Measurements from ENCODE around the gene ZNF280D.

Gene ZNF280D

GRCh38 chr15:56767315-56767714 is 34.0 kb upstream of the ZNF280D start:
- no peak for DNase-seq (ENCODE audit: low read depth)
- no peak for TF ChIP-seq MAX (IDR thresholded peaks at IDR 0.05; ENCODE audit: low read depth, low read length)
- TF ChIP-seq CTCF (IDR thresholded peaks at IDR 0.05; ENCODE audit: low read depth, low read length): no peak
- no peak for TF ChIP-seq MYC (IDR thresholded peaks at IDR 0.05; ENCODE audit: low read depth, low read length)
- no peak for TF ChIP-seq POLR2A (IDR thresholded peaks at IDR 0.05; ENCODE audit: extremely low read depth, insufficient read length)
- H3K4me3 ChIP-seq (ENCODE audit: low read depth, low read length): no peak overlapping the region

- no peak for DNase-seq (ENCODE audit: low read depth)
- no peak overlapping the region for H3K4me3 ChIP-seq (ENCODE audit: low read depth, low read length)
- TF ChIP-seq MAX (IDR thresholded peaks at IDR 0.05; ENCODE audit: low read depth, low read length) (no peak), MYC (IDR thresholded peaks at IDR 0.05; ENCODE audit: low read depth, low read length) (no peak), POLR2A (IDR thresholded peaks at IDR 0.05; ENCODE audit: extremely low read depth, insufficient read length) (no peak), CTCF (IDR thresholded peaks at IDR 0.05; ENCODE audit: low read depth, low read length) (no peak)
Observed at GRCh38 chr15:56765251-56765650, 31.9 kb upstream of the ZNF280D start.

GRCh38 chr15:56763141-56763895 is 30.0 kb upstream of the ZNF280D start:
- no peak for DNase-seq (ENCODE audit: low read depth)
- TF ChIP-seq POLR2A (IDR thresholded peaks at IDR 0.05; ENCODE audit: extremely low read depth, insufficient read length) (no peak), MAX (IDR thresholded peaks at IDR 0.05; ENCODE audit: low read depth, low read length) (no peak), CTCF (IDR thresholded peaks at IDR 0.05; ENCODE audit: low read depth, low read length) (no peak), MYC (IDR thresholded peaks at IDR 0.05; ENCODE audit: low read depth, low read length) (no peak)
- H3K4me3 ChIP-seq (ENCODE audit: low read depth, low read length): no peak overlapping the region

- DNase-seq (ENCODE audit: low read depth): no peak
- no peak overlapping the region for H3K4me3 ChIP-seq (ENCODE audit: low read depth, low read length)
Observed at GRCh38 chr15:56760186-56760585, 26.9 kb upstream of the ZNF280D start.

GRCh38 chr15:56759450-56759845 is 26.1 kb upstream of the ZNF280D start:
- DNase-seq (ENCODE audit: low read depth): no peak
- no peak overlapping the region for H3K4me3 ChIP-seq (ENCODE audit: low read depth, low read length)
- TF ChIP-seq MAX (IDR thresholded peaks at IDR 0.05; ENCODE audit: low read depth, low read length) (no peak), MYC (IDR thresholded peaks at IDR 0.05; ENCODE audit: low read depth, low read length) (no peak), POLR2A (IDR thresholded peaks at IDR 0.05; ENCODE audit: extremely low read depth, insufficient read length) (no peak), CTCF (IDR thresholded peaks at IDR 0.05; ENCODE audit: low read depth, low read length) (no peak)

More at GRCh38 chr15:56760186-56760585, 26.9 kb upstream of the ZNF280D start:
- TF ChIP-seq CTCF (IDR thresholded peaks at IDR 0.05; ENCODE audit: low read depth, low read length) (no peak), MYC (IDR thresholded peaks at IDR 0.05; ENCODE audit: low read depth, low read length) (no peak), MAX (IDR thresholded peaks at IDR 0.05; ENCODE audit: low read depth, low read length) (no peak), POLR2A (IDR thresholded peaks at IDR 0.05; ENCODE audit: extremely low read depth, insufficient read length) (no peak)

Data from NB4 (cell line).